Kidney (tissue), 14 donors: ENCODE measurements around the gene TFF1. TPM values are rescaled to one million over a fixed set of nuclear protein-coding genes. Genes with fewer than 3 reads are reported as not detected.

ENCODE experiments used
- DNase-seq, 5 donors: peaks; one replicate each; pipeline ENCODE4 v3.0.0-alpha.2; 2013 to 2020
- FAIRE-seq: peaks from 2 replicates; lab custom pipeline; 2012; peaks lifted over from hg19 to GRCh38; lab: Jason Lieb, UNC
- H3K27ac ChIP-seq, 2 donors: one replicate each; pipeline ENCODE4 v1.7.0; 2013; ENCODE audit warnings: low read depth in 2 of 2, low read length in 2 of 2, inconsistent platforms in 1 of 2
- H3K27me3 ChIP-seq: one replicate; pipeline ENCODE4 v1.7.1; 2013; ENCODE audit warnings: low read length, inconsistent platforms; ENCODE audit not compliant: control insufficient read depth, insufficient read depth
- H3K36me3 ChIP-seq, 3 donors: one replicate each; pipeline versions ENCODE4 v1.7.0 to v1.7.1; 2013; ENCODE audit warnings: low read length in 3 of 3, control low read depth in 1 of 3, inconsistent platforms in 1 of 3; ENCODE audit not compliant: insufficient read depth in 3 of 3, control insufficient read depth in 2 of 3
- H3K4me1 ChIP-seq, 3 donors: one replicate each; pipeline versions ENCODE4 v1.7.0 to v1.7.1; 2013; ENCODE audit warnings: low read length in 3 of 3, inconsistent platforms in 1 of 3, low read depth in 1 of 3; ENCODE audit not compliant: control insufficient read depth in 2 of 3, insufficient read depth in 2 of 3
- H3K4me3 ChIP-seq, 3 donors: one replicate each; pipeline versions ENCODE4 v1.7.0 to v1.8.1; 2013; ENCODE audit warnings: low read length in 3 of 3, control low read depth in 1 of 3, inconsistent platforms in 1 of 3
- H3K9ac ChIP-seq, 3 donors: one replicate each; pipeline versions ENCODE4 v1.7.0 to v1.7.1; 2013; ENCODE audit warnings: low read length in 3 of 3, control low read depth in 1 of 3, inconsistent platforms in 1 of 3
- H3K9me3 ChIP-seq, 3 donors: one replicate each; pipeline versions ENCODE4 v1.7.0 to v1.7.1; 2013; ENCODE audit warnings: low read length in 3 of 3, control low read depth in 1 of 3, inconsistent platforms in 1 of 3; ENCODE audit not compliant: control insufficient read depth in 2 of 3, insufficient read depth in 1 of 3
- CTCF ChIP-seq: IDR thresholded peaks from 3 replicates; pipeline ENCODE4 v1.5.1; 2012; ENCODE audit warnings: mild to moderate bottlenecking, moderate library complexity, borderline replicate concordance; ENCODE audit not compliant: insufficient read depth; ENCODE audit errors: extremely low read depth
- intact Hi-C: fragments of 100-400 bp; cut with DNase I; formaldehyde crosslinking; loops from one replicate; pipeline ENCODE4 v1.11.1; 2022
- polyA plus RNA-seq: library from polyadenylated mRNA; stranded (reverse); fragments of 350-450 nt; fragmentation: Illumina TruSeq; extraction: RNeasy Lipid Tissue Mini Kit (QIAGEN cat#74804); gene quantifications from one replicate; pipeline ENCODE4 v1.2.3, GENCODE V29; 2014; ENCODE audit warnings: low read depth, low replicate concordance; ENCODE audit not compliant: insufficient read depth
- total RNA-seq: library from RNA; stranded (reverse); fragmentation: NEBNext Ultra II Directional; extraction: Animal tissue kit (Norgen Biotek cat#: 25700); gene quantifications from one replicate; pipeline ENCODE4 v1.2.1, GENCODE V29; 2021
- donor health status: control.
- donor health status: control.
- donor health status: control.
- donor health status: control.
- donor health status: control.
- donor health status: DM: yes; HTN: yes; CAD: no.
- donor health status: Normal renal cell carcinoma (clear cell type).

The TFF1 gene
- total and polyA plus RNA-seq, 2 donors from 2014 or later, result not detected

DNA sequence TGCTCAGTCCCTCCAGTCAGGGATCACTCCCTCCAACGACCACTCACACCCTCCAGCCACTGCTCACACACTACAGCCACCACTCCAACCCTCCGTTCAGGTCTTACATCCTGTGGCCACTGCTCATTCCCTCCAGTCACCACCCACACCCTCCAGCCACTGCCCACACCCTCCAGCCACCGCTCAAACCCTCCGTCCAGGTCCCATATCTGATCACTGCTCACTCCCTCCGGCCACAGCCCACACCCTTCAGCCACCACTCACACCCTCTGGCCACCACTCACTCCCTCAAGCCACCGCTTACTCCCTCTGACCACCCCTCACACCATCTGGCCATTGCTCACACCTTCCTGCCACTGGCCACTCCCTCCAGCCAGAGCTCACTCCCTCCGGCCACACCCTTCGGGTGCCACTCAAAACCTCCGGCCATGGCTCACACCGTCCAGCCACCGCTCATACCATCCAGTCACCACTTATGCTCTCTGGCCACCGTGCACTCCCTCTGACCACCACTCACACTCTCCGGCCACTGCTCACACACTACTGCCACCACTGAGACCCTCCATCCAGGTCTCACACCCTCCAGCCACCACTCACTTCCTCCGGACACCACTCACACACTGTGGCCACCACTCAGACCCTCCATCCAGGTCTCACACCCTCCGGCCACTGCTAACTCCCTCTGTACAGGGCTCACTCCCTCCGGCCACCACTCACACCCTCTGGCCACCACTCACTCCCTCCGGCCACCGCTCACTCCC, 4.7 kb upstream of the TFF1 start:
- Histone ChIP-seq H3K4me3 (no peak overlapping the region), H3K27ac (no peak overlapping the region), H3K36me3 (no peaks in the 10 kb centered on the region), H3K9me3 (no peaks in the 10 kb centered on the region), H3K27me3 (no peaks in the 10 kb centered on the region), H3K4me1 (no peaks in the 10 kb centered on the region), H3K9ac (no peak overlapping the region)
- TF ChIP-seq CTCF, result no peak
- DNase-seq (no peak), FAIRE-seq (no peak)
- intact Hi-C loops, result loop anchor here (10.0 kb wide), 1 partner anchor 126 kb away; no protein-coding TSS in a partner anchor

- FAIRE-seq (no peak), DNase-seq (no peak)
- intact Hi-C loops, result loop anchor here (10.0 kb wide), 1 partner anchor 125 kb away; no protein-coding TSS in a partner anchor
- Histone ChIP-seq H3K9me3 (no peaks in the 10 kb centered on the region), H3K4me3 (no peak overlapping the region), H3K36me3 (no peaks in the 10 kb centered on the region), H3K4me1 (no peaks in the 10 kb centered on the region), H3K9ac (no peak overlapping the region), H3K27me3 (no peaks in the 10 kb centered on the region), H3K27ac (no peak overlapping the region)
- no peak for TF ChIP-seq CTCF
These were observed 3.5 kb upstream of the TFF1 start for GRCh38 chr21:42369821-42370220.

DNA sequence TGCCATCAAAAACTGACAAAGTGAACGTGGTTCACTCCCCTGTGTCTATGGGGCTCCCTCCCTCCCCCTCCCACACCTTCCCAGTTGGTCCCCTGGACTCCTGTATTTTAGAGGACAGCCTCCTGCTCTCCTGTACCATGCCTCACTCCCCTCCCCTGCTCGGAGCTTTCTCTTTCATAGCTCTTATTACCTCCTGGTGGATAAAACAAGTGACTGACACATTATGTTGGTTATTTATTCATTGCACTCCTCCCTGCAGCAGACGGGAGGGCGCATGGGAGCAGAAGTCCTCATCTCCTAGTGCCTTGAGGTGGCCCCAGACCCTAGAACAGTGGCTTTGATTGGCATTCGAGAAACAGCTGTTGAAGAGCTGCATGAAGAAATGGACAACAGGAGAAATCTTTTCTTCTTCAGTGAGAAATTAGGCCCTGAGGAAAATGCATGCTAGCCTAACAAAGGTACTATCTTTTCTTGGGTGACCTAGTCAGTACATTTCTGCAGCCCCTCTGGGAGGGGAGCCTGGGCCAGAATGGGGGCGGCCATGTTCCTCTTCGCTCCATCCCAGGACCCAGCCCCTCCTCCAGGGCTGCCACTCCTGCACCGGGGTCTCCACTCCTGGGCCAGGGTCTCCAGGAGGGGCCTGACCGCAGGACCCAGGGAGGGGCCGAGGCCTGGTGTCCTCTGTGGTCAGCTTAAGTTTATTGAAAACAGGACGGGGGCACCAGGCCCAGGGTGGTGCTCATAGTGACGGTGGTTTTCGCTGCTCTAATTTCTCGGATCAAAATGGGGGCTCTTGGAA, 1.2 kb upstream of the TFF1 start:
- H3K9me3 ChIP-seq, result no peaks in the 10 kb centered on the region
- H3K4me3 ChIP-seq, result no peak overlapping the region
- no peaks in the 10 kb centered on the region for H3K36me3 ChIP-seq
- no peaks in the 10 kb centered on the region for H3K4me1 ChIP-seq
- no peak overlapping the region for H3K27ac ChIP-seq
- no peak overlapping the region for H3K9ac ChIP-seq
- H3K27me3 ChIP-seq, result no peaks in the 10 kb centered on the region
- DNase-seq (peak in 1 of 5 donors; percentile 44), FAIRE-seq (no peak)
- intact Hi-C loops, result no loop called here
- TF ChIP-seq CTCF, result no peak
